GM08714 (cell line): ENCODE results near the gene ZFAND2B.
"Not testable (repeated sequence)": the region's sequence is repeated elsewhere in the genome, so short reads cannot be mapped to it uniquely, and the experiment has no call there.

ENCODE experiments used
- H3K4me3 ChIP-seq: fragments of 200-500 bp; sonication (Bioruptor generic); 2 replicates; pipeline ENCODE4 v1.5.1; 2014; ENCODE audit warnings: mild to moderate bottlenecking, low read length, inconsistent platforms
- ZNF274 ChIP-seq: IDR thresholded peaks from 2 replicates; pipeline ENCODE4 v1.6.1; 2012; ENCODE audit warnings: mild to moderate bottlenecking, low read depth, low read length

The ZFAND2B gene

GRCh38 chr2:219181531-219181930, 25.1 kb upstream of the ZFAND2B start:
- no peak for TF ChIP-seq ZNF274
- H3K4me3 ChIP-seq, result no peak overlapping the region

- H3K4me3 ChIP-seq, result no peak overlapping the region
- TF ChIP-seq ZNF274, result no peak
Measured at GRCh38 chr2:219182331-219183150, 24.0 kb upstream of the ZFAND2B start.

- H3K4me3 ChIP-seq, result no peak overlapping the region
- no peak for TF ChIP-seq ZNF274
Measured at GRCh38 chr2:219183151-219183772, 23.3 kb upstream of the ZFAND2B start.

- TF ChIP-seq ZNF274, result no peak
Measured at GRCh38 chr2:219184121-219184520, 22.5 kb upstream of the ZFAND2B start.

GRCh38 chr2:219186754-219187456, 19.7 kb upstream of the ZFAND2B start:
- no peak overlapping the region for H3K4me3 ChIP-seq
- no peak for TF ChIP-seq ZNF274

More at GRCh38 chr2:219184121-219184520, 22.5 kb upstream of the ZFAND2B start:
- no peak overlapping the region for H3K4me3 ChIP-seq

- TF ChIP-seq ZNF274, result no peak
- H3K4me3 ChIP-seq, result no peak overlapping the region
Measured at GRCh38 chr2:219197388-219197787, 9.2 kb upstream of the ZFAND2B start.

- H3K4me3 ChIP-seq, result no peak overlapping the region
- no peak for TF ChIP-seq ZNF274
Measured at GRCh38 chr2:219198974-219199373, 7.6 kb upstream of the ZFAND2B start.

- H3K4me3 ChIP-seq, result no peak overlapping the region
- no peak for TF ChIP-seq ZNF274
Measured at GRCh38 chr2:219199470-219200211, 6.9 kb upstream of the ZFAND2B start.

- H3K4me3 ChIP-seq, result not testable (repeated sequence)
Measured at GRCh38 chr2:219200502-219201326, 5.9 kb upstream of the ZFAND2B start.

- H3K4me3 ChIP-seq, result not testable (repeated sequence)
Measured at GRCh38 chr2:219201331-219201730, 5.3 kb upstream of the ZFAND2B start.

GRCh38 chr2:219204425-219205164, 2.0 kb upstream of the ZFAND2B start:
- no peak overlapping the region for H3K4me3 ChIP-seq
- TF ChIP-seq ZNF274, result no peak

- TF ChIP-seq ZNF274, result no peak
- no peak overlapping the region for H3K4me3 ChIP-seq
Measured at GRCh38 chr2:219205165-219205538, 1.4 kb upstream of the ZFAND2B start.

GRCh38 chr2:219205981-219206327, 628 bp upstream of the ZFAND2B start:
- no peak for TF ChIP-seq ZNF274
- peak overlapping the region; percentile 78; the same call in 1 of the 2 replicates for H3K4me3 ChIP-seq
